GM18526 (cell line): ENCODE measurements around the gene ZNF337.

Experiments
- POLR2A ChIP-seq: IDR thresholded peaks from 3 replicates; pipeline ENCODE4 v1.6.1; 2011; ENCODE audit not compliant: insufficient read length; ENCODE audit errors: extremely low read depth

The ZNF337 gene

DNA sequence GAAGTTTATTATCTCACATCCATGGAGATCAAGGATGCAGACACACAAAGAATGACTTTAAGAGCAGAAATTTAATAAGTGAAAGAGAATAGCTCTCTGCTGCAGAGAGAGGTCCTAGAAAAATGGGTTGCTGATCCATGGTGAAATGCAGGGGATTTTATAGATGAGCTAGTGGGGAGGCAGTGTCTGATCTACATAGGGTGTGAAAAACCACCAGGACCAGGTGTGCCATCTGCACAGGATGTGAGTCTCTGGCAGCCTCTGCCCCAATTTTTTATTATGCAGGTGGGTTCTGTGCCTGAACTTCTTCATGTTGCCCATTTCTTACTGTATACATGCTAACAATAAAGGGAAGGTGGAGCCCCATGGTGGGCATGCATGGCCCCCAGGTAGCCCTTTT lies 52.9 kb downstream of the ZNF337 start:
- no peak for TF ChIP-seq POLR2A

GRCh38 chr20:25637247-25637646 lies 59.4 kb downstream of the ZNF337 start:
- TF ChIP-seq POLR2A: no peak

- TF ChIP-seq POLR2A: no peak
These were observed 63.5 kb downstream of the ZNF337 start for GRCh38 chr20:25632940-25633790.

GRCh38 chr20:25629816-25630499 lies 66.7 kb downstream of the ZNF337 start:
- no peak for TF ChIP-seq POLR2A

- TF ChIP-seq POLR2A: no peak
These were observed 69.9 kb downstream of the ZNF337 start for GRCh38 chr20:25626779-25627178.

DNA sequence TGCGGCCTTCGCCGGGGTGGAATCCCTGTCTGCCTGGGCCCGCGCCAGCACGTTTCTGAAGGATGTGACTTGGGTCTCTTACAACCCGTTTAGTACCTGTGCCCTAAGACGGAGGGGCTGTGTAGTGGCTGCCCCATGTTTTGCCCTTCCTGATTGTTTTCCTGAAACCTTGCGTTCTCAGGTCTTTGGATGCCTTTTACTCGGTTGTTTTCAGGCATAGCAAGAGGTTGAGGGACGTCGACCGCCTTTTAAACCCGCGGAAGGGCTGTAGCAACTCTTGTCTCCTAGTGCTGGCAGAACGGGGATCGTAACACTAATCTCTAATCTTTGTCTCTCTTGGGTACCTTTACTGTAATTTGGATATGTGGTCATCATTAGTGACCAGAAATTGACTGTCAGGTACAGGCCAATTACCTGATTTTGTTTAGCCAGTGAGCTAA lies 72.1 kb downstream of the ZNF337 start:
- TF ChIP-seq POLR2A: no peak
